Glomerular visceral epithelial cell (primary cell): Measurements from ENCODE around the gene FBN2.
"Not testable (repeated sequence)": the region's sequence is repeated elsewhere in the genome, so short reads cannot be mapped to it uniquely, and the experiment has no call there.

Experiments used
- DNase-seq: peaks from one replicate; pipeline ENCODE4 v3.0.0-alpha.2; 2016; ENCODE audit errors: extremely low spot score

Gene FBN2

DNA sequence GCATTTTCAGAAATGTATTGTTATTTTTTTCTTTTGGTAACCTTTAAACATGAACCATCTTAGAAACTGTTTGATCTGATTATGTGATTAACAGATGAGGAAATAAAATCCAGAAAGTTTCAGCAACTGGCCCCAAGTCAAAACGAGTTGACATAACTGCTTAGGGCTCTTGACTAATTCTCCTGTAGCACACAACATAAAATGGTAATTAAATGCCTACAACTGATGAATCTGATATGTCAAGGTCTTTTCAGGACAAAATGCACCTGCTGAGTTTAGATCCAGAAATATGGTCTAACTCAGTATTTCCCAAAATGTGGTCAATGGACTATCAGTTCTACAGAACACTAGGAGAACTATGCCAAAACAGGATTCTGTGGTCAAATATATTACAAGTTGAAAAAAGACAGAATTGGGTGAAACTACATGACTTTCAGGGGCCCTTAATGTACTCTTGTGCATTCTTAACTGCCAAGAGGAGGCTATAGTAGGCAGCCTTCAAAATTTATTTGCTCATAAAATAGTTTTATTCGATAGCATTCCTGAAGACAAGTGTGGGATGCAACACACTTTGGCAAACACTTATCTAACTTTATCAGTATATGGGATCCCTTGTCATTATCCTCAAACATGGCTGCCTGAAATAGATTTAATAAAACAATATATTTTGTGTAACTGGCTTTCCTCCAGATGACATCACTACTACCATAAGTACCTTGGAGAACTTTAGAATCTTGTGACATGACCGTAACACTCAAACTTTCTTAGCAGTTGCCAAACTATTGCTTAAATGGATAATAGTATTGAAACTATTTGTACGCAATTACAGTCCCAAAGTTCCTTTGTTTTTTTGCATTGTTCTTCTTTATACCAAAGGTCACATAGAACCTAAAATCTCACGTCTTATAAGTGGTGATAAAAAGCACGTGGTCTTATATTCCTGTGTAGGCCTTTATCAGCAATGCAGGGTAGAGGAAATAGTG, 59.4 kb downstream of the FBN2 start:
- DNase-seq = no peak

DNA sequence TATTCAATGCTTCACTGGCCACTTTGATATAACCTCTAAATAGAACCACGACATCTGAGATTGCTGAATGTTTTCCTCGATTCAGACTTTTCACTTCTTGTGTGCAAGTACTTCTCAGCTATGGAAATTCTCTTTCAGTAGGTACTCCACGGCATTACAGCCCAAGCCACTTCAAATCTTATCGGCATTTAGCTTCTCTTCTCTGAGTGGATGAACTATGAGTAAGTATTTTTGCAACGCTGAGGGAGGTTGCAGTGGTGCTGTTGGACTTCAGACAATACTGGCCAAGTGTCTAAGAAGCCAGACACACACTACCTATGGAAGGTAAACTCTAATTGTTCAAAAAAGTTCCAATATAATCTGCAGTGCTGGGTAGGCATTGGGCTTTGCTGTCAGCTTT, 60.1 kb downstream of the FBN2 start:
- DNase-seq = no peak

DNA sequence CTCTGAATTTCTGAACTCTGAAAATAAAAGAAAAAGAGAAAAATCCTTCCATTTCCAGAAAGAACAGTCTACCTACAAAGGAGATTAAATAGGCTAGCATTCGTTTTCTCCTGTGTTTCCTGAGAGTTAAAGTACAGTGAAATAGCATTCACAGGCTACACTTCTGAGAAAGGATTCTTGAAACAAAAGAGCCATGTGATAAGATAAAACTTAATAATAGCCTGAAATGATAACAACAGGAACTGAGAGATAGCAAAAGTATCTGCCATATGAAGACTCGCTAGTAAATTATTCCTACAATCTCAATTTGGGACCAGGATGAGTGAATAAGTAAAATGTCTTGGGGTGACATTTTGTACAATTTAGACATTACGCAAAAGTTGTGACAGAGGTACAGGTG, 62.4 kb downstream of the FBN2 start:
- no peak for DNase-seq

DNA sequence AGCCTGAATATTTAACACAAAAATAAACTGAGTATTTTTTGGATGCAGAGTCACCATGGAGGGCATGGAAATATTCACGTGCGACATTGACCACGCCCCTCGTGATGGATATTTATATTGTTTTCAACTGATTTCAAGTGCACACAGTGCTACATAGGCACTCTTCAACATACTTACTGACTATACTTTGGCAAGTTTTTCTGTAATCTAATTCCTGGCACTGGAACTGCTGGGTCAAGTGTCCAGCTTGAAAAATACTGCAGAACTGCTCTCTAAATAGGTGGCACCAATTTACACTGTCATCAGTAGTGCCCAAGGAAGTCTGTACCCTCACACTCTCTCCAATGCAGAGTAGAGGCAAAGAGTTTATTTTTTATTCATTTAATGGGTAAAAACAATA, 65.1 kb downstream of the FBN2 start:
- no peak for DNase-seq

DNA sequence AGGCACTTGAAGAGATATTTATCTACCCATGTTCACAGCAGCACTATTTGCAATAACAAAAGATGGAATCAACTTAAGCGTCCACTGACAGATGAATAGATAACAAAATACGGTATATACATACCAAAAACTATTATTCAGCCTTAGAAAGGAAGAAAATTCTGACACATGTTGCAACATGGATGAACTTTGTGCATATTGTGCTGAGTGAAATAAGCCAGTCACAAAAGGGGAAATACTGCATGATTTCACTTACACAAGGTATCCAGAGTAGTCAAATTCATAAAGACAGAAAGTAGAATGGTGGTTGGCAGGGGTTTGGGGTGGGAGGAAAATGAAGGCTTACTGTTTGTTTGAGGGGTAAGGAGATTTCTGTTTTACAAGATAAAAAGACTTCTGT, 66.0 kb downstream of the FBN2 start:
- DNase-seq = no peak

DNA sequence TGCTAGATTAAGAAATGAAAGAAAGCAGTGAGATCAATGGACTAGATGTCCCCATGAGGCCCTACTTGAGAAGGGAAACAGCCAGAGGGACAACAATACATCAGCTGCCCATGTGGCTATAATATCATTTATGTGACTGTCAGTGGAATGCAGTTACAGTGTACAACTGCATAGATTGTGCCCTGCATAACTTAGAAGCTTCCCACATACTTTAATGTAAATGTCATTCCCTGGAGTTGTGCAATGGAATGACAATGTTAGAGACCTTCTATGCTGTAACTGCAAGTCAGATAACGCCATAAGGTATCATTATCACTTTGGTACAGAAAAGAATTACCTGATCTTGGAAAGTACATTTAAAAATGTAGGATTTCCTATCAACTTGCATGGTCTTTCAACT, 67.4 kb downstream of the FBN2 start:
- DNase-seq = no peak

DNA sequence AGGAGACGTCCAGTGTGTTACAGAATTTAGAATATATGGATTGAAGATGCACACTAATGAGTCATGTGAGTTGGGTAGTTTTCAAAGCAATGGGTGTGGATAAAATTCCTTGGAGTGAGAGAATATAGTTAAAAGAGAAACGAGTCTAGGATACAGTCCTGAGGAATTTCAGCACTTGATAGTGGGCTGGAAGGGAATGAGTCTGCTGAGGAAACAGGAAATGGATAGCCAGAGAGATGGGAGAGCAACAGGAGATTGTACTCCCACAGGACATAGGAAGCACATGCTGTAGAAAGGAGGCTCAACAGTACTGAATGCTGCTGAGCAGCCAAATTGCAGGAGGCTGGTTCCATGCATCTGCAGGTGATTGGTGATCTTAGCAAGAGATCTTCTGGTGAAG, 68.1 kb downstream of the FBN2 start:
- no peak for DNase-seq

DNA sequence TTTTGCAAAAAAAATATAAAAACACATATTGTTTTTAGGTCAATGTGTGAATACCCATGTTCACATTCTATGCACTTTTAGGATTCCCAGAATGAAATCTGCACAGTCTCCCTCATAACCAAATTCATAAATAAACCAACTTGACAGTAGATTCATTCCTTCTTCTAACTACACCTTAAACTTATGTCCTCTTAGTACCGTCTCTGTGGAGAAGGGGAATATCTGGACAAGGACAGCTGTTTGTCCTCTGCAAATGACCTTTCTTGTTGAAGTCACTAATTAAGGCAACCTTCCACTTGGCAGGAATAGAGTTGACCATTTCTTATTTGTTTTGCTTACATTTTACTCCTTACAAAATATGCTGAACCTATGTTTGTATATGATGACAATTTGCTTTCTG, 71.1 kb downstream of the FBN2 start:
- DNase-seq = no peak

DNA sequence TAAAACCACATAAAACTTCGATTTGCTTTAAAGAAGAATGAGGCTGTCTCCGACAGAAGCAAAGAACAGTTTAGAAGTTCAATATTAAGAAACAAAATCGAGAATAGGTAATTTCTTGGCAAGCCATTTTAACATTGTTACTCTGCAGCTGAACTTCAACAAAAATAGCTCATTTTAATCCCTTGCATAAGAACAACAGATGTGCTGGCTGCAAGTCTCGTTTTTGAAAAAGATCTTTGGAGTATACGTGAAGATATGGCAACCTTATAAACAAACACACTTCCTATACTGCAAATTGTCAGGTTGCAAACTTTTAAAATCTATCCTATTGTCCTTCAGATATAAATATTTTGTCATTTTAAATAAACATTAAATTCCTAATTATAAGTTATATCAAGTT, 71.5 kb downstream of the FBN2 start:
- DNase-seq = no peak

DNA sequence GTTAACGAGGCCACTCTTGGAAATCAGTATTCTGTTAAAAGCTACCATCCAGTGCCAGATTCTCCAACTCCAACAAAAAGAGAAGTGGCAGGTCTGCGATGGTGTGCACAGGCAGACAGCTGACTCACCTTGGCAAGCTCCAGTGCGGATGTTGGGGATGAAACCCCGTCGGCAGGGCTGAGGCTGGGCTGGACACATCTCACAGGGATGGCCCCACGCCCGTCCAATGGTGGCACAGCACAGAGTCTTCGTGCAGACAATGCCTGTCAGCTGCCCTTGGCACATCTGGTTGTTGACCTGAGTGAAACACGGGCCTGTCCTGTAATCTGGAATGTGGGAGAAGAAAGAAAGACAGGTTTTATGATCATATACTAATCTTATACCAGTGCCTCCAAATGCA, 73.4 kb downstream of the FBN2 start:
- DNase-seq = no peak

DNA sequence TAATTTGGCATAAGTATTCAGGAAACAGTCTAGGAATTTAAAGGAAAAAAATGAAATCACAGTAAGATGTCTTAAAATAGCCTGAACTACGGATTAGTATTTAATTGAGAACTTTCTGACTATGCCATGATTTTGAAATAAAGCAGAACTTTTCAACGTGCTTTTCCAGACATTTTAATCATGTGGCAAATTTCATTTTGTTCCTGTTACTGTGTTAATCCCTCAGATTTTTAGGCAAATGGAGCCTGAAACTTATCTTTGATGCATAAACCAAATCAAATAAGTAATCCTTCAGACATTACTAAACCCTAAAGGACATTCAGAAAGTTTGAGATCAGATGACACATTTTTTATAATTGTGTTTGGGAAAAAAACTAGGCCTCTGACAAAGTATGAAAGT, 75.7 kb downstream of the FBN2 start:
- DNase-seq = no peak

DNA sequence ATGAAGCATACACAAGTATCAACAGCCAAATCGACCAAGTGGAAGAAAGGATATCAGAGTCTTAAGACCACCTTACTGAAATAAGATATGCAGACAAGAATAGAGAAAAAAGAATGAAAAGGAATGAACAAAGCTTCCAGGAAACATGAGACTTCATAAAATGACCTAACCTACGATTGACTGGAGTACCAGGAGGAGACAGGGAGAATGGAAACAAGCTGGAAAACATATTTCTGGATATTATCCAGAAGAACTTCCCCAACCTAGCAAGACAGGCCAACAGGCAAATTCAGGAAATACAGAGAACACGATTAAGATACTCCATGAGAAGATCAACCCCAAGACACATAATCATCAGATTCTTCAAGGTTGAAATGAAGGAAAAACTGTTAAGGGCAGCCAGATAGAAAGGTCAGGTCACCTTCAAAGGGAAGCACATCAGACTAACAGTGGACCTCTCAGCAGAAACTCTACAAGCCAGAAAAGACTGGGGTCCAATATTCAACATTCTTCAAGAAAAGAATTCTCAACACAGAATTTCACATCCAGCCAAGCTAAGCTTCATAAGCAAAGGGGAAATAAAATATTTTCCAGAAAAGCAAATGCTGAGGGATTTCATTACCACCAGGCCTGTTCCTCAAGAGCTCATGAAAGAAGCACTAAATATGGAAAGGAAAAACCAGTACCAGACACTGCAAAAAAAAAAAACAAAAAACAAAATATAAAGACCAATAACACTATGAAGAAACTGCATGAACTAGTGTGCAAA, 80.7 kb downstream of the FBN2 start:
- DNase-seq = not testable (repeated sequence)

DNA sequence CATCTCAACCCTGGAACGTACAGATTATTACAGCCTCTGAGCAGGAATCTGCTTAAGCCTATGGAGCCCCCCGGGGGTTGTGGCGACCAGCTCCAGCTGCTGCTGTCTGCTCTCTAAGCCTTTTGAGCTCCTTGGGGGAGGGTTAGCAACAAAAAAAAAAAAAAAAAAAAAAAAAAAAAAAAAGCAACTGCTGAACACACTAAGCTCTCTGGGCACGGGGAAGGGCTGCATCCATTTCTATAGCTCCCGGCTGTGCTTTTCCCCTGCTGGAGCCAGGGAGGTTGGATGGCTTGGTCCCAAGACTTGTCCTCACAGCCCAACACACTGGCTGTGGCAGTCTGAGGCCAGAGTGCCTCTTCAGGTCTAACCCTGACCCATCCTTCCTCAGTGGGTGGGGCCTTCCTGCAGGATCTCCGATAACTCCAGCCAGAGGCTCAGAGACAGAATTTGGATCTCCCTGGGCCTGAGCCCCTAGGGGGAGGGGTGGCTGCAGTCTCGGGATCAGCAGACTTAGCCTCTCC, 82.1 kb downstream of the FBN2 start:
- DNase-seq = no peak

DNA sequence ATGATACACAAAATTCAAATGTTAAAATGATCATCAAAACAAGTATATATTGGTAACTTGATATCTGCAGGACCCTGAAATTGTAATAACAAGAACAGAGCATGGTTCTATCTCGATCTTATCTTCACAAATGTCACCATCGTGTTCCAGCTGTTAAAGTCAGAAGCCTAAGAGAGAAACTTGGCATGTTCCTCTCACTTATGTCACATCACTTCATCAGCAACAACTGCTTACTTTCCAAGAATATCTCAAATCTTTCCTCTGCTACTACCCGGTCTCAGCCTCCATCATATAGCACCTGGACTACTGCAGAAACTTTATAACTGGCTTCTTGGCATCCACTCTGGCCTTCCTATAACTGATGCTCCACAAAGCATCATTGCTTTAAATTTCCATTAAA, 84.9 kb downstream of the FBN2 start:
- DNase-seq = no peak

DNA sequence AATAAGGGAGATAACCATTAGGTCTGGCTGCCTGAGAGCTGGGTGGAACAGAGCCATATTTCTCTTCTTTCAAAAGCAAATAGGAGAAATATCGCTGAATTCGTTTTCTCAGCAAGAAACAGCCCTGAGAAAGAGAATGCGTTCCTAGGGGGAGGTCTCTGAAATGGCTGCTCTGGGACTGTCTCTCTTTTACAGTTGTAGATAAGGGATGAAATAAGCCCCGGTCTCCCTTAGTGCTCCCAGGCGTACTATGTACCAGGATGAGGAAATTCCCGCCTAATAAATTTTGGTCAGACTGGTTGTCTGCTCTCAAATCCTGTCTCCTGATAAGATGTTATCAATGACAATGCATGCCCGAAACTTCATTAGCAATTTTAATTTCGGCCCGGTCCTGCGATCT, 90.8 kb downstream of the FBN2 start:
- not testable (repeated sequence) for DNase-seq

DNA sequence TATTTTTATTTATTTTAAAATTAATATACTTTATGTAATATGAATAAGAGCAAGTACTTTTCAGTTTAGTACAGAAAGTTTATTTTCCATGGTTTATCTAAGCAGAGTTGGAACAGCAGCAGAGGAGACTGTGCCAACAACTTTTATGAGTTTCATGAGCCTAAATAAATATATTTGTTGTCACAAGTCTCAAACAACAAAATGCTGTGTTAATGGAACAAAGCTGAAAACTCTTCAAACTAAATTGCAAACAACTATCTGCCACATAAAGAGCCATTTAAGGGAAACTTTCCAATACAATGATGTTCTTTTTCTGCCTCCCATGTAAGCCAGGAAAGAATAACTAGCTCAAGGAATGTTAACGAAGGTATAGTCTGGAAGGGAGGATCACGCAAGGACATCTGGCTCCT, 96.1 kb downstream of the FBN2 start:
- DNase-seq = no peak

DNA sequence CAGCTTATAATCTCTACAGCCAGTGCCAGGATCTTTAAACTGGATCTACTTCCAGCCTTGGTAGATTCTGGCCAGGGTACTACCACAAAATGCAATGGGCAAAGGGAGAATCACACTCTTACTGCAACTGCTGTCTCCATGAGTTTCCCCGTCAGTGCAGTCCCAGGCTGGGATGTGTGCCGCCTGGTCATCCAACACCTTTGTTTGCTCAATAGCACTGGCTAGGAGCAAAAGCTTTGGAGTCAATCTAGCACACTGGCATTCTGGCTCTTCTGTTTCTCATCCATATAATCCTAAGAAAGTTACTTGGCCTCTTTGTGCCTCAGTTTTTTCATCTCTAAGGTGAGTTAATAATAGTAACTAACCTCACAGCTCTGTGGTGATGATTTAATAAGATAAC, 96.9 kb downstream of the FBN2 start:
- DNase-seq = no peak

DNA sequence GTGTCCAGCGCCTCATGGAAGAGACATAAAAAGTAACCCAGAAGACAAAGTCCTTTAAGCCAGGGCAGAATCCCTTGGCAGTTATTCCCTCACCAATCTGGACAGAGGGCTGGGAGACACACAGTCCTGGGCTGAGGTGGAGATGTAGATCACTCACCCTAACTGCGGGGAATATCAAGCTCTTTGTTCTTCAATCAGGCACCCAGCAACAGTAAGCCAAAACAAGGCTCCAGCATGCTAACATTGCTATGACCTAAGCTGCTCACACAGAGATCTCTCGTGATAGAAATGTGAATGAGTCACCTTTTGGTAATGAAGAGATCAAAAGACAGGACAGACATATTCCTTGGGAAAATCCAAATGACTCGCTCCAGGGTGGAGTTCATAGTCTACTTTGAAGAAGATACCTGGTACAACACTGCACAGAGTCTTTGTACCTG, 101.3 kb downstream of the FBN2 start:
- peak; percentile 88 for DNase-seq

DNA sequence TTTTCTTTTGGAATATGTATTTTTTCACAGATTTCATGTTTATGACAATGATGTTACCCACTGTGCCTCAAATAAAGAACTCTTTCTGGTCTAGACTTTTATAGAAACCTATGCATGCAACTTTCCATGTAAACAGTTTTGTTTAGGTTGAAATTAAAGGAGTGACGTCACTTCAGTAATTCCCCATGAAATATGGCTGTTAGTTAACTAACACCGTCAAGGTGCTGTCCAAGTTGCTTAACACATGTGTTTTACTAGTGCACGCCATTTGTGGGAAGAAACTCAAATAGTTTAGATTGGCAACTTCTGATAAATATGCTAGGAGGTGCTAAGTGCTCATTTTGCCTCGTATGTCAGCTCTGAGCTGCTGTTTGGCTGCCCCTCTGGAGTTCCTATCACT, 102.2 kb downstream of the FBN2 start:
- no peak for DNase-seq

DNA sequence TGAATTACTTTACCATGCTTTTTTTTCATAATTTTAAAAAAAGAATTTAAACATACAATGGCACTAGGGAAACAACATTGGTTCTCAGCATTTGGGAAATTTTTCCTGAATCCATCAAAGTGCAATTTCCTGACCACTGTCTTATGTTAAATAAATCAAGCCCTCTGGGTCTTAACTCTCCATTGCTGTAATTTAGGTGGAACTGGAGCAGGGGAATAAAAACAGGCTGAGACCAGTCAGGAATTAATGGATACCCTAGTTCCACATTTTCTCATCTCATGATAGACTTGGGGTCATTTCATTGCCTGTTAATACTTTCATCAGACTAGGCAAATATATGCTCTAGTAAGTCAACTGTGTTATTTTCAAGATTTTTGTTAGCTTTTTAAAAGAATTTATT, 103.1 kb downstream of the FBN2 start:
- no peak for DNase-seq

DNA sequence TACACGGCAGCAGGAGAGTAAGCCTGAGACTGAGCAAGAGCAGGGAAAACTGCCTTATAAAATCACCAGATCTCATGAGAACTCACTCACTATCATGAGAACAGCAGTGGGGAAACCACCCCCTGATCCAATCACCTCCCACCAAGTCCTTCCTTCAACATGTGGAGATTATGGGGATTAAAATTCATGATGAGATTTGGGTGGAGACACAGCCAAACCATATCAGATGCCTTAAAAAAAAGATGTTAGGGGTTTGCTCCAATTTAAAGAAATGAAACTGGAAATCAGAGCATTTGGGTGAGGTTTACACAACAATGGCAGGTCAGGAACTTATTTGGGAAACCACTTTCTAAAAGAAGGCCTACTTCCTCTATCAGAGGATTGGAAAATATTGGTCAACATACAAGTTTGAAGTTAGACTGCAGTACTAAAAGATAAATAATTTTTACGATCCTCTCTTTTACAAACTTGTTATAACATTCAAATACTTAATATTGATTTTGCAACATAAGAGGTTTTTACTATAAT, 105.1 kb downstream of the FBN2 start:
- no peak for DNase-seq

DNA sequence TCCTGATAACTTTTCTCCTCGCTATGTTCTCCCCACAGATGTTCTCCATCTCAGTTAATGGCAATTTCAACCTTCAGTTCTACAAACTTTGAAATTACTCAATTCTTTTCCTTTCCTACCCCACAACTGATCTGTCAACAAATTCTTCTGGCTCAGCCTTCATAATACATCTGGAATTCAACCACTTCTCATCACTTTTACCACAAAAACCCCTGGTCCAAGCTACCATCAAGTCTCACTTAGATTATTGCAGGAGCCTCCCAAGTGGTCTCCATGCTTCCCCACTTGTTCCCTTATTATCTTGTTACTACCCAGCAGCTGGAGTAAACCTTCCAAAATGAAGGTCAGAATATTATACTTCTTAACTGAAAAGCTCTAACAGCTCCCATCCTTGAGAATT, 110.1 kb downstream of the FBN2 start:
- no peak for DNase-seq
